Activated CD4-positive, alpha-beta T cell treated with anti-CD3 and anti-CD28 coated beads, Interleukin-2, amount 50 U/mL, for 1 hour (primary cell): Measurements from ENCODE around the gene POLR3GL.
A peak's percentile ranks its signal among the peaks of the same experiment; 100 is the strongest.

Source experiments
- DNase-seq: peaks from one replicate; pipeline ENCODE4 v3.0.0-alpha.2; 2020

Gene POLR3GL

GRCh38 chr1:145993618-145994390 lies 29.3 kb downstream of the POLR3GL start:
- DNase-seq: no peak

GRCh38 chr1:145994391-145995120 lies 30.1 kb downstream of the POLR3GL start:
- peak; percentile 35 for DNase-seq

- DNase-seq: no peak
Measured at GRCh38 chr1:145995148-145995881, 30.8 kb downstream of the POLR3GL start.

- no peak for DNase-seq
Measured at GRCh38 chr1:145995964-145996432, 31.5 kb downstream of the POLR3GL start.

GRCh38 chr1:145996433-145997015 lies 32.0 kb downstream of the POLR3GL start, which contains the start of gene TXNIP:
TSS of gene TXNIP (minus strand) at chr1:145996579. CDS start at chr1:145996266, 313 bp downstream.
- peak; percentile 88 for DNase-seq

GRCh38 chr1:145997016-145997717 lies 32.7 kb downstream of the POLR3GL start:
- DNase-seq: peak; percentile 43

GRCh38 chr1:145997718-145998023 lies 33.2 kb downstream of the POLR3GL start:
- DNase-seq: no peak

- peak; percentile 35 for DNase-seq
Measured at GRCh38 chr1:145999321-146000024, 35.0 kb downstream of the POLR3GL start.

GRCh38 chr1:146001709-146002108 lies 37.2 kb downstream of the POLR3GL start:
- no peak for DNase-seq

GRCh38 chr1:146007489-146008133 lies 43.1 kb downstream of the POLR3GL start:
- DNase-seq: no peak

- DNase-seq: no peak
Measured at GRCh38 chr1:146010126-146010738, 45.7 kb downstream of the POLR3GL start.

GRCh38 chr1:146012703-146013558 lies 48.4 kb downstream of the POLR3GL start:
- DNase-seq: peak; percentile 53

GRCh38 chr1:146013559-146013922 lies 49.1 kb downstream of the POLR3GL start:
- no peak for DNase-seq

GRCh38 chr1:146016891-146017290 lies 52.4 kb downstream of the POLR3GL start:
- DNase-seq: no peak

GRCh38 chr1:146019231-146020057 lies 55.0 kb downstream of the POLR3GL start:
- DNase-seq: no peak

- DNase-seq: no peak
Measured at GRCh38 chr1:146020058-146021049, 55.9 kb downstream of the POLR3GL start.

- DNase-seq: no peak
Measured at GRCh38 chr1:146021050-146021445, 56.6 kb downstream of the POLR3GL start.
